IPS-18a (cell line): ENCODE data around the gene STARD10.

ENCODE experiments used
- H3K27ac ChIP-seq: one replicate; pipeline ENCODE4 v1.5.1; 2013; ENCODE audit warnings: low read length
- H3K27me3 ChIP-seq: one replicate; pipeline ENCODE4 v1.6.1; 2013; ENCODE audit warnings: mild to moderate bottlenecking, low read length; ENCODE audit not compliant: control insufficient read depth, insufficient read depth
- H3K36me3 ChIP-seq: one replicate; pipeline ENCODE4 v1.6.1; 2013; ENCODE audit warnings: low read depth, low read length; ENCODE audit not compliant: control insufficient read depth
- H3K4me1 ChIP-seq: one replicate; pipeline ENCODE4 v1.6.1; 2013; ENCODE audit warnings: low read depth, low read length; ENCODE audit not compliant: control insufficient read depth
- H3K4me3 ChIP-seq: one replicate; pipeline ENCODE4 v1.5.1; 2013; ENCODE audit warnings: low read length
- H3K9ac ChIP-seq: one replicate; pipeline ENCODE4 v1.6.1; 2013; ENCODE audit warnings: mild to moderate bottlenecking, low read length, moderate library complexity
- H3K9me3 ChIP-seq: one replicate; pipeline ENCODE4 v1.6.1; 2013; ENCODE audit warnings: low read depth, low read length; ENCODE audit not compliant: control insufficient read depth

STARD10 gene

GRCh38 chr11:72824811-72825505, 31.1 kb upstream of the STARD10 start:
- no peak overlapping the region for H3K9ac ChIP-seq
- peaks cover 14% of the 10 kb centered on the region for H3K27me3 ChIP-seq
- no peak overlapping the region for H3K4me3 ChIP-seq
- no peaks in the 10 kb centered on the region for H3K36me3 ChIP-seq
- peaks cover 4% of the 10 kb centered on the region for H3K4me1 ChIP-seq
- no peak overlapping the region for H3K27ac ChIP-seq
- H3K9me3 ChIP-seq: no peaks in the 10 kb centered on the region

GRCh38 chr11:72824020-72824419, 30.2 kb upstream of the STARD10 start:
- no peaks in the 10 kb centered on the region for H3K36me3 ChIP-seq
- peaks cover 4% of the 10 kb centered on the region for H3K4me1 ChIP-seq
- H3K9me3 ChIP-seq: no peaks in the 10 kb centered on the region
- peaks cover 14% of the 10 kb centered on the region for H3K27me3 ChIP-seq
- H3K9ac ChIP-seq: no peak overlapping the region
- H3K27ac ChIP-seq: no peak overlapping the region
- no peak overlapping the region for H3K4me3 ChIP-seq

- Histone ChIP-seq H3K27me3 (peaks cover 14% of the 10 kb centered on the region), H3K27ac (no peak overlapping the region), H3K4me3 (no peak overlapping the region), H3K9me3 (no peaks in the 10 kb centered on the region), H3K4me1 (peaks cover 4% of the 10 kb centered on the region), H3K9ac (no peak overlapping the region), H3K36me3 (no peaks in the 10 kb centered on the region)
These were observed 29.4 kb upstream of the STARD10 start for GRCh38 chr11:72823105-72823804.

GRCh38 chr11:72821920-72822799, 28.3 kb upstream of the STARD10 start:
- H3K27me3 ChIP-seq: peaks cover 14% of the 10 kb centered on the region
- no peaks in the 10 kb centered on the region for H3K9me3 ChIP-seq
- H3K36me3 ChIP-seq: no peaks in the 10 kb centered on the region
- peaks cover 4% of the 10 kb centered on the region for H3K4me1 ChIP-seq
- H3K4me3 ChIP-seq: peak overlapping the region; percentile 74
- peak overlapping the region; percentile 51 for H3K9ac ChIP-seq
- H3K27ac ChIP-seq: no peak overlapping the region

DNA sequence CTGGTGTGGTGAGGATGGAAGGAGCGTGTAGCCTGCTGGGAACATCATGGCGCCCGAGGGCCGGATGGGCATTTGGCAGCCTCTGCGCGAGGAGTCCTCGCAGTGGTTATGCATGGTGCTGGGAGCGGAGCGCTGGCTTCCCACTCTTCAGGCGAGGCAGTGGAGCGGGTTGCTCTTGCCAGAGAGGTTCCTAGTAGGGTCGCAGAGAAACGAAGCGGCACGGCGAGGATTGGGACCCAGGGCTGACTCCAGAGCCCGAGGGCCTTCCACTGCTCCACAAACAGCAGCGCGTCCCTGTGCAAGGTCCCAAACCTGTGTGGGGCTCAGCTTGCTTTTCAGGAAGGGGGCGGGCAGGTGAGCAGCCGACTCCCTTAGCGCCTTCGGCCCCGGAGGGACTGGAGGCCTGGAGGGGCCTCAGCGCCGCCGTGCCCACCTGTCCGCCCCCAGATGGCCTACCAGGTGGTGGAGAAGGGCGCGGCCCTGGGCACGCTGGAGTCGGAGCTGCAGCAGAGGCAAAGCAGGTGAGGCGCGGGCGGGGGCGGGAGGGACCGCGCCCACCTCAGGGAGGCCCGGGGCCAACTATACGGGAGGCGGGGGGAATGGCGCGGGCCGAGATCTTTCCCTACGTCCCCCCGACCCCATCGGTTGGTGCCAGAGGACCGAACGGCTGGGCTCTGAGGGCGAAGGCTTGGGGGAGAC, 27.5 kb upstream of the STARD10 start:
- H3K4me3 ChIP-seq: peak overlapping the region; percentile 74
- no peaks in the 10 kb centered on the region for H3K36me3 ChIP-seq

GRCh38 chr11:72820439-72821139, 26.7 kb upstream of the STARD10 start:
- H3K9me3 ChIP-seq: no peaks in the 10 kb centered on the region
- no peak overlapping the region for H3K9ac ChIP-seq
- H3K4me3 ChIP-seq: no peak overlapping the region
- no peaks in the 10 kb centered on the region for H3K36me3 ChIP-seq
- H3K4me1 ChIP-seq: peaks cover 5% of the 10 kb centered on the region
- peaks cover 14% of the 10 kb centered on the region for H3K27me3 ChIP-seq
- no peak overlapping the region for H3K27ac ChIP-seq

More for the DNA sequence above, 27.5 kb upstream of the STARD10 start:
- H3K27ac ChIP-seq: no peak overlapping the region
- H3K9ac ChIP-seq: peak overlapping the region; percentile 51
- H3K4me1 ChIP-seq: peaks cover 4% of the 10 kb centered on the region
- no peaks in the 10 kb centered on the region for H3K9me3 ChIP-seq
- peaks cover 14% of the 10 kb centered on the region for H3K27me3 ChIP-seq

GRCh38 chr11:72818971-72819370, 25.1 kb upstream of the STARD10 start:
- H3K27ac ChIP-seq: no peak overlapping the region
- no peaks in the 10 kb centered on the region for H3K9me3 ChIP-seq
- H3K27me3 ChIP-seq: peaks cover 14% of the 10 kb centered on the region
- H3K36me3 ChIP-seq: no peaks in the 10 kb centered on the region
- H3K4me3 ChIP-seq: no peak overlapping the region
- H3K4me1 ChIP-seq: peaks cover 10% of the 10 kb centered on the region
- H3K9ac ChIP-seq: no peak overlapping the region

GRCh38 chr11:72817966-72818365, 24.1 kb upstream of the STARD10 start:
- Histone ChIP-seq H3K9ac (no peak overlapping the region), H3K27ac (no peak overlapping the region), H3K4me1 (peaks cover 17% of the 10 kb centered on the region), H3K36me3 (no peaks in the 10 kb centered on the region), H3K4me3 (no peak overlapping the region), H3K9me3 (no peaks in the 10 kb centered on the region), H3K27me3 (peaks cover 20% of the 10 kb centered on the region)

- Histone ChIP-seq H3K27me3 (peaks cover 23% of the 10 kb centered on the region), H3K36me3 (no peaks in the 10 kb centered on the region), H3K9me3 (no peaks in the 10 kb centered on the region), H3K27ac (no peak overlapping the region), H3K4me3 (no peak overlapping the region), H3K4me1 (peaks cover 22% of the 10 kb centered on the region), H3K9ac (no peak overlapping the region)
These were observed 22.6 kb upstream of the STARD10 start for GRCh38 chr11:72816404-72816990.

DNA sequence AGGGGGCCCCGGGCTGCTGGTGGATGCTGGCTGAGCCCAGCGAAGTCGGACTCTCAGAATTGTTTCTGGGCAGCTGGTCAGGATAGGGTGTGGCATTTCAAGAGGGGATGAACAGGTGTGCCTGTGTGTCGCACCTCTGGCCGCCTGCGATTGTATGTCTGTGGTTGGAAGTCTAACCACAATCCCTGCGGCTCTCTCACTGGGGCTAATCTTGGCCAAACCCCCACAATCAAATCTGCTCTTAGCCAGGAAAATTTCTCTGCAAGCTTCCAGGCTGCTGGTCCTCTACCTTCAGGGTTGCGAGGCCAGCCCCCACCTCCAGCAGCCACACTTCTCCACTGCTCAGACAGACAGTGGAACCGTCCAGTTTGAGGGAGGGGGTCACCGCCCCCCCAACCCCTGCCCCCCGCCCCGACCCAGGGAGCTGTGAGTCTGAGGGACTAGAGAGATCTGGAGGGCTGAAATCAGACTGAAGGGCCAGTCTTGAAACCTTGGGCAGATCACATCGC, 21.3 kb upstream of the STARD10 start:
- H3K36me3 ChIP-seq: no peaks in the 10 kb centered on the region
- peak overlapping the region; percentile 86 for H3K9ac ChIP-seq
- no peaks in the 10 kb centered on the region for H3K9me3 ChIP-seq
- H3K4me3 ChIP-seq: peak overlapping the region; percentile 82
- H3K27me3 ChIP-seq: peaks cover 11% of the 10 kb centered on the region
- no peak overlapping the region for H3K27ac ChIP-seq
- H3K4me1 ChIP-seq: peaks cover 18% of the 10 kb centered on the region
